HG03342 (cell line): ENCODE data around the gene LRFN2.

Experiments
- ATAC-seq: cut with Tn5 transposase; IDR thresholded peaks from one replicate; pipeline ENCODE4 v1.9.1; 2021; ENCODE audit warnings: mild to moderate bottlenecking, moderate library complexity; ENCODE audit not compliant: unreplicated experiment

The LRFN2 gene

GRCh38 chr6:40587240-40588069, at the start of gene LRFN2:
LRFN2 (minus strand) TSS chr6:40587364.
- ATAC-seq: peak; percentile 56

- no peak for ATAC-seq
Observed at GRCh38 chr6:40634429-40634828, 47.3 kb upstream of the LRFN2 start.

GRCh38 chr6:40631744-40632143, 44.6 kb upstream of the LRFN2 start:
- ATAC-seq: no peak

- no peak for ATAC-seq
Observed at GRCh38 chr6:40630488-40630887, 43.3 kb upstream of the LRFN2 start.

GRCh38 chr6:40630051-40630450, 42.9 kb upstream of the LRFN2 start:
- ATAC-seq: no peak

GRCh38 chr6:40629463-40629862, 42.3 kb upstream of the LRFN2 start:
- no peak for ATAC-seq

- no peak for ATAC-seq
Observed at GRCh38 chr6:40627316-40627715, 40.2 kb upstream of the LRFN2 start.

GRCh38 chr6:40626886-40627285, 39.7 kb upstream of the LRFN2 start:
- ATAC-seq: no peak

- no peak for ATAC-seq
Observed at GRCh38 chr6:40623932-40624331, 36.8 kb upstream of the LRFN2 start.

GRCh38 chr6:40623178-40623577, 36.0 kb upstream of the LRFN2 start:
- ATAC-seq: no peak

- ATAC-seq: no peak
Observed at GRCh38 chr6:40620574-40621240, 33.5 kb upstream of the LRFN2 start.

- no peak for ATAC-seq
Observed at GRCh38 chr6:40614671-40615070, 27.5 kb upstream of the LRFN2 start.

GRCh38 chr6:40611912-40612311, 24.7 kb upstream of the LRFN2 start:
- no peak for ATAC-seq

- ATAC-seq: no peak
Observed at GRCh38 chr6:40611434-40611833, 24.3 kb upstream of the LRFN2 start.

GRCh38 chr6:40610229-40610628, 23.1 kb upstream of the LRFN2 start:
- ATAC-seq: no peak

- no peak for ATAC-seq
Observed at GRCh38 chr6:40606981-40607380, 19.8 kb upstream of the LRFN2 start.

- ATAC-seq: no peak
Observed at GRCh38 chr6:40606526-40606925, 19.4 kb upstream of the LRFN2 start.

- ATAC-seq: no peak
Observed at GRCh38 chr6:40604082-40604481, 16.9 kb upstream of the LRFN2 start.

- no peak for ATAC-seq
Observed at GRCh38 chr6:40599555-40599954, 12.4 kb upstream of the LRFN2 start.

- ATAC-seq: no peak
Observed at GRCh38 chr6:40598516-40598915, 11.4 kb upstream of the LRFN2 start.

- no peak for ATAC-seq
Observed at GRCh38 chr6:40597301-40597700, 10.1 kb upstream of the LRFN2 start.

GRCh38 chr6:40588480-40588879, 1.3 kb upstream of the LRFN2 start:
- ATAC-seq: no peak

GRCh38 chr6:40588070-40588384, 863 bp upstream of the LRFN2 start:
- no peak for ATAC-seq
